ENCODE data around the gene PEX5. TPM values are rescaled to one million over a fixed set of nuclear protein-coding genes. Genes with fewer than 3 reads are reported as not detected.

Gene PEX5
- total and polyA plus RNA-seq, 8 donors, result 15.7 to 49.0 (median 23.3) TPM

- Histone ChIP-seq H3K27me3 (no peaks in the 10 kb centered on the region), H3K4me3 (no peak overlapping the region), H3K36me3 (peaks cover 7 to 87% (median 67%) of the 10 kb centered on the region in 4 donors), H3K9me3 (no peaks in the 10 kb centered on the region), H3K4me1 (no peaks in the 10 kb centered on the region), H3K27ac (no peak overlapping the region)
- intact Hi-C loops (cut with DNase I; ENCODE audit: low total_unique reads), result no loop called here
- 90 to 96% (median 94%) methylated on average over 7 of the region's 7 CpGs for WGBS, 5 donors
- DNase-seq, result no peak
- TF ChIP-seq POLR2A (IDR thresholded peaks at IDR 0.05) (no peak), POLR2AphosphoS5 (IDR thresholded peaks at IDR 0.05) (no peak), CTCF (IDR thresholded peaks at IDR 0.05) (no peak), EP300 (IDR thresholded peaks at IDR 0.05) (no peak)
Observed at GRCh38 chr12:7146906-7147305, 42.6 kb upstream of the PEX5 start.

GRCh38 chr12:7150356-7150755 is 39.1 kb upstream of the PEX5 start:
- Histone ChIP-seq H3K27me3 (no peaks in the 10 kb centered on the region), H3K36me3 (peaks cover 7 to 99% (median 88%) of the 10 kb centered on the region in 4 donors), H3K4me3 (no peak overlapping the region), H3K4me1 (no peaks in the 10 kb centered on the region), H3K27ac (no peak overlapping the region), H3K9me3 (no peaks in the 10 kb centered on the region)
- WGBS, 5 donors, result 92 to 96% (median 93%) methylated on average over 8 to 12 of the region's 12 CpGs
- intact Hi-C loops (cut with DNase I; ENCODE audit: low total_unique reads), result no loop called here
- DNase-seq, result no peak
- TF ChIP-seq EP300 (IDR thresholded peaks at IDR 0.05) (no peak), POLR2AphosphoS5 (IDR thresholded peaks at IDR 0.05) (no peak), CTCF (IDR thresholded peaks at IDR 0.05) (no peak), POLR2A (IDR thresholded peaks at IDR 0.05) (no peak)

GRCh38 chr12:7150841-7151240 is 38.6 kb upstream of the PEX5 start:
- no peak overlapping the region for H3K27ac ChIP-seq
- TF ChIP-seq POLR2AphosphoS5 (IDR thresholded peaks at IDR 0.05), result no peak
- no peak for TF ChIP-seq EP300 (IDR thresholded peaks at IDR 0.05)
- no peak for TF ChIP-seq CTCF (IDR thresholded peaks at IDR 0.05)
- no peak for TF ChIP-seq POLR2A (IDR thresholded peaks at IDR 0.05)
- H3K4me3 ChIP-seq, result no peak overlapping the region
- no peak for DNase-seq
- 95 to 97% (median 96%) methylated on average over 4 to 6 of the region's 6 CpGs for WGBS, 5 donors
- peaks cover 7 to 99% (median 89%) of the 10 kb centered on the region in 4 donors for H3K36me3 ChIP-seq
- no peaks in the 10 kb centered on the region for H3K4me1 ChIP-seq
- H3K27me3 ChIP-seq, result no peaks in the 10 kb centered on the region
- intact Hi-C loops (cut with DNase I; ENCODE audit: low total_unique reads), result no loop called here
- H3K9me3 ChIP-seq, result no peaks in the 10 kb centered on the region

GRCh38 chr12:7151532-7151931 is 38.0 kb upstream of the PEX5 start:
- TF ChIP-seq POLR2A (IDR thresholded peaks at IDR 0.05) (no peak), EP300 (IDR thresholded peaks at IDR 0.05) (no peak), CTCF (IDR thresholded peaks at IDR 0.05) (no peak), POLR2AphosphoS5 (IDR thresholded peaks at IDR 0.05) (no peak)
- Histone ChIP-seq H3K27me3 (no peaks in the 10 kb centered on the region), H3K4me1 (no peaks in the 10 kb centered on the region), H3K36me3 (peaks cover 7 to 99% (median 89%) of the 10 kb centered on the region in 4 donors), H3K4me3 (no peak overlapping the region), H3K9me3 (no peaks in the 10 kb centered on the region), H3K27ac (no peak overlapping the region)
- intact Hi-C loops (cut with DNase I; ENCODE audit: low total_unique reads), result no loop called here
- DNase-seq, result no peak
- WGBS, 5 donors, result 90 to 95% (median 95%) methylated on average over 6 of the region's 6 CpGs
